GM18507 (cell line): ENCODE measurements around the gene ALOX5AP.

Experiments
- DNase-seq: peaks from one replicate; pipeline ENCODE4 v3.0.0; 2011; ENCODE audit warnings: low read depth; ENCODE audit not compliant: insufficient read length; ENCODE audit errors: extremely low spot score
- FAIRE-seq: peaks from 2 replicates; lab custom pipeline; 2011; peaks lifted over from hg19 to GRCh38; lab: Jason Lieb, UNC

The ALOX5AP gene

GRCh38 chr13:30808600-30808999, 73.3 kb downstream of the ALOX5AP start:
- no peak for FAIRE-seq
- DNase-seq = no peak

GRCh38 chr13:30809787-30810186, 74.4 kb downstream of the ALOX5AP start:
- no peak for DNase-seq
- no peak for FAIRE-seq

GRCh38 chr13:30810261-30810701, 74.9 kb downstream of the ALOX5AP start:
- DNase-seq (no peak), FAIRE-seq (no peak)

- FAIRE-seq = no peak
These were observed 75.5 kb downstream of the ALOX5AP start for GRCh38 chr13:30810801-30811200.

More at GRCh38 chr13:30810801-30811200, 75.5 kb downstream of the ALOX5AP start:
- no peak for DNase-seq
